HG02943 (cell line): ENCODE data around the gene MRPL20.

Source experiments
- ATAC-seq: cut with Tn5 transposase; IDR thresholded peaks from one replicate; pipeline ENCODE4 v1.9.1; 2021; ENCODE audit warnings: mild to moderate bottlenecking, low read depth, moderate library complexity; ENCODE audit not compliant: unreplicated experiment

The MRPL20 gene

GRCh38 chr1:1366699-1367066 lies 40.4 kb downstream of the MRPL20 start:
- no peak for ATAC-seq

DNA sequence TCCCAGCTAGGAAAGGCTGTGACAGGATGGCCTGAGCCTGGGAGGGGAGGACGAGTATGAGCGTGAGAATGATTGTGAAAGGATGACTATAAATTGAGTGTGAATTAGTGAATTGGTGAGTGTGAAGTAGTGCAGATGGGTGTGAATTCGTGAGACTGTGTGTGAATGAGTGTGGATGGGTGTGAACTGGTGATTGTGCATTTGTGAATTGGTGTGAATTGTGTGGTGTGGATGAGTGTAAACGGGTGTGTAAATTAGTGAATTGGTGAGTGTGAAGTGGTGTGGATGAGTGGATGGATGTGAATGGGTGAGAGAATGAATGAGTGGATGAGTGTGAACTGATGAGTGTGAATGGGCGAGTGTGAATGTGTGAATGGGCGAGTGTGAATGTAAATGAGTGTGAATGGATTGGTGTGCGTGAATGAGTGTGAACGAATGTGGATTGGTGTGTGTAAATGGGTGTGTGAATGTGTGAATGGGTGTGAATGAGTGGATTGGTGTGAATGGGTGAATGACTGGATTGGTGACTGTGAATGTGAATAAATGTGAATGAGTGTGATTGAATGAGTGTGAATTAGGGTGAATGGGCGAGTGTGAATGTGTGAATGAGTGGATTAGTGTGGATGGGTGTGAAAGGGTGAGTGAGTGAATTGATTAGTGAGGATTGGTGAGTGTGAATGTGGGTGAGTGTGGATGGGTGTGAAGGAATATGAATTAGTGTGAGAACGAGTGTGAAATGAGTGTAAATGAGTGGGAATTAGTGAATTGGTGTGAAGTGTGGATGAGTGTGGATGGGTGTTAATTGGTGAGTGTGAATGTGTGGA lies 41.0 kb downstream of the MRPL20 start:
- no peak for ATAC-seq

GRCh38 chr1:1364266-1364665 lies 42.8 kb downstream of the MRPL20 start:
- ATAC-seq: no peak

- ATAC-seq: no peak
Observed at GRCh38 chr1:1361982-1362423, 45.1 kb downstream of the MRPL20 start.

- no peak for ATAC-seq
Observed at GRCh38 chr1:1361233-1361981, 45.7 kb downstream of the MRPL20 start.

GRCh38 chr1:1360506-1361169 lies 46.5 kb downstream of the MRPL20 start:
- no peak for ATAC-seq

GRCh38 chr1:1359664-1360468 lies 47.2 kb downstream of the MRPL20 start:
- ATAC-seq: no peak

- no peak for ATAC-seq
Observed at GRCh38 chr1:1359308-1359663, 47.8 kb downstream of the MRPL20 start.

DNA sequence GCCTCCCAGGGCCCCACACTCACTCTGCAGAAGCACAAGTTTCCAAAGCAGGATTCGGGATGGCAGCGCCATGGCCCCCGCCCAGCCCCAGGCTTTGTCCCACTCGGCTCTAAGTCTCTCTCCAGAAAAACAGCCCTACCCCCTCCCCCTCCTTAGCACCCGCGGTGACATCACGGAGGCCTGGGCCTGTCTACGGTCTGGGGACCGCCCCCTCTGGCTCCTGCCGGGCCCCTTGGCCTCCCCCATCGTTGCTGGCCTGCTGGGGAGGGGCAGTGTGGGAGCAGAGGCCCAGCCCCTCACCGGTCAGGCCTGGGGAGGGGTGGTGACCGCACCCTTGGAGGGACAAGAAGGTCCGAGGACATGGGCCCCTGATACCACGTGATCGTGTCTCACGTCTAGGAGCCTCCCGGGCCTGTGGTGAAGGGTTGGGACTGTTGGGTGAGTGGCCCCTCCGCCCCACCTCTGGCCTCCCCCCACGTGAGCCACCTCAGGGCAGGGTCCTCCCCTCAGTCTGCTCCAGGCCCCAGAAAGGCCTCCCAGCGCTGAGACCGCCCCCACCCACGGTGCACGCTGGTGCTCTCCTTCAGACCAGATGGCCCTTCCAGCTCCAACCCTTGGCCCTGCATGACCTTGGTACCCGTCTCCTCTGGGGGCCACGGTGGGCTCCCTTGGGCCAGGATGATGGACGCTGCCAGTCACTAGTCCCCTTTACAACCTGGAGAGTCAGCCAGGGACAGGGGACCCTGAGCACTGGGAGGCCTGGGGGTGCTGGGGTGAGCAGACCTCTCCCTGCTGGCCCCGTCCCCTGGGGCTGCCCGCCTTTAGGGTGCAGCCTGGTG lies 48.4 kb downstream of the MRPL20 start, which contains the start of gene MXRA8:
Gene MXRA8 (minus strand): TSS at position 123 of the 839 bp plus-strand sequence. CDS start 51 bp downstream, at position 72.
- ATAC-seq: no peak

DNA sequence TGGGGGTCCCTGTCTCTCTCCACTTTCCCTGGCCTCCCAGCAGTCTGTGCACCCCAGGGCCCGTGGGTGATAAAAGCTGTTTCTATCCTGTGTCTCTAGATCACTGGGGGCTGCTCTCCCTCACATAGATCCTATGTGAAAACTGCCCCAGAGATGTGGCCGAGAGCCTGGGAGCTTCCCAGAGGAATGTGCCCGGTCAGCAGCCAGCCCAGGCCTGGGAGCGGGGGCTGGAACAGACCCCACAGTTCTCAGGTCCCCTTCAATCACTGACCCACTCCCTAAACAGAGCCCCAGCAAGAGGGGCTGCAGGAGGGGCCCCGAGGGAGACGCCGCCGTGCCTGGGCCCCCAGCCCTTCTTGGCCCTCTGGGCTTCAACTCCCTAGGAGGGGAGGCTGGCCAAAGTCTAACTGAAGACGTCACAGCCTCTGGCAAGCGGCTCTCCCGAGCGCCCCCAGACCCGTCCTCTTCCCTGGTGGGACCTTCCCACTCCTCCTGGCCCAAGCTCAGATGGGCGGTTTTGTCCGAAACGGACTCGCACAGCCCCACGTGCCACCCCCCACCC lies 49.1 kb downstream of the MRPL20 start:
- ATAC-seq: no peak

DNA sequence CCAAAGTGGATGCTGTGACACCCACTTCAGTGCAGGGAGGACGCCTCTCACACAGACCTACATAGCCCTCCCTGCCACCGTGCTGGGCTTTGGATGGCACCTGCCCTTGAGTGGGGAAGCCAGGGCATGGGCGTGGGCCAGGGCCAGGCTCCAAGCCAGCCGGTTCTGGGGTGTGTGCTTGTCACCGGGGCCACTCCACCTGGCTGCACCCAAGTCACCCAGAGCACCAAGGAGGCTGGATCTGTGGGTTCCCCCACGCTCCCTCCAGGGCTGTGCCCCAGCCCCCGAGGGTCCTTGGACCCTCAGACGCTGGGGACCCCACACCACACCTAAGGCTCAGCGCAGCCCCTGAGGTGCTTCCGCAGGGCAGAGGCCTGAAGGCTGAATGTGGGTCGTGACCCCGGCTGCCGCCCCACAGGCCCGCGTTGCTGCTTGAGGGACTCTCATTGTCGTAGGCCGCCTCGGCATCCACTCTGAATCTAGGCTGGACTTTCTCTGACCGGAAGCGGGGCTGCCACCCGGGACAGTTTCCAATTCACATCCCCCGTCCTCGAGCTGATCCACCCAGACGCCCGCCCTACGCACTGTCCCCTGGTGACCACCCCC lies 50.2 kb downstream of the MRPL20 start:
- no peak for ATAC-seq

GRCh38 chr1:1356166-1356795 lies 50.8 kb downstream of the MRPL20 start:
- no peak for ATAC-seq

DNA sequence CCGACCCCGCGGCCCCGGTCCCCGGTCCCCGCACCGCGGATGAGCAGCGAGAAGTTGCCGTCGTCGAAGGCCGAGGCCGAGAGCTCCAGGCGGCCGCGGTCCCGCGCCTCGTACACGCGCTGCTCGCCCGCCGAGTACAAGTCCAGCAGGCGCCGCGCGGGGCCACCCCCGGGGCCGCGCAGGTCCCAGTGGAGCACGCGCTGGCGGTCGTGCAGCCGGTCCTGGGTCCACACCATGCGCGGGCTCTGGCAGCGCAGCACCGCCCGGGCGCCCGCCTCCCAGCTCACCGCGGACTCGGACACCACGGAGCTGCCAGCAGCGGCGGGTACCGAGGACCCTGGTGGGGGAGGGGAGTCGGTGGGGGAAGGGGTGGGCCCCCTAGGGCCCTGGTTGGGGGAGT lies 51.7 kb downstream of the MRPL20 start:
- ATAC-seq: no peak

DNA sequence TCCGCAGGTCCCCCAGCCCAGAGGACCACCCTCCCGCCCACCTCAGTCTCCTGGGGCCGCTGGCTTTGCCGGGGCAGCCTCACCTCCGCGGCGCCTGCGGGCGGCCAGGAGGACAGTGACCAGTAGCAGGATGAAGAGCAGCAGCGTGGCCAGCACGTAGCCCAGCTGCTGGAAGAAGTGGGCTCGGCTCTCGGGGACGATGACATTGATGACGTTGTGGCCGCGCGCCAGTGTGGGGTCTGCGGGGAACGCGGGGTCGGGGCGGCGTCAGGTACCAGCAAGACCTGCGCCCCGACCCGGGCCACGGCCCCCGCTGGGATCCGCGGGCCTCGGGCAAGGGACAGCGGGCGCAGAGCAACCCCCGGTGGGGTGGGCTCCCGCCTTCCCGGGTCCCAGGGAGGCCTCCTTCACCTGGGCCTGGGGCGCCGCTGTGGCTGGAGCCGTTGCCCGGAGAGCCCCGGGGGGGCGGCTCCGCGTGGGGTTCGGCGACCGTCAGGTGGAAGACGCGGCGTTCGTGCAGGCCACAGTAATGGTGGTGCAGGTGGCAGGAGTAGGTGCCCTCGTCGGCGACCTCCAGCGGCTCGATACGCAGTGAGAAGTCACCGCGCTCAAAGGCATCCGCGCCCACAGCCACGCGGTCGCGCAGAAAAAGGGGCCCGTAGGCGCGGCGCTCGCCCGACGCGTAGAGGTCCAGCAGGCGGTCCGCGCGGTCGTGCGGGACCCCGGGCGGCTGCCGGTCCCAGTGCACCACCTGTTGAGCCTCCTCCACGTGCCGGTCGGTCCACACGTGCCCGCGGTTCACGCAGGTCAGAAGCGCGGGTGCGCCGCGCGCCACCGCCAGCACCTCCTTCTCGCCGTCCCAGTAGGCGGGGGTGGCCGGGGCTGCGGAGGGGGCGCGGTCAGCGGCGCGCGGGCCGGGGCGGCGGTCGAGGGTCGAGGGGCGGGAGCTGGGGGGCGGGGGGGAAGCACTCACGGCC lies 52.5 kb downstream of the MRPL20 start:
- no peak for ATAC-seq

DNA sequence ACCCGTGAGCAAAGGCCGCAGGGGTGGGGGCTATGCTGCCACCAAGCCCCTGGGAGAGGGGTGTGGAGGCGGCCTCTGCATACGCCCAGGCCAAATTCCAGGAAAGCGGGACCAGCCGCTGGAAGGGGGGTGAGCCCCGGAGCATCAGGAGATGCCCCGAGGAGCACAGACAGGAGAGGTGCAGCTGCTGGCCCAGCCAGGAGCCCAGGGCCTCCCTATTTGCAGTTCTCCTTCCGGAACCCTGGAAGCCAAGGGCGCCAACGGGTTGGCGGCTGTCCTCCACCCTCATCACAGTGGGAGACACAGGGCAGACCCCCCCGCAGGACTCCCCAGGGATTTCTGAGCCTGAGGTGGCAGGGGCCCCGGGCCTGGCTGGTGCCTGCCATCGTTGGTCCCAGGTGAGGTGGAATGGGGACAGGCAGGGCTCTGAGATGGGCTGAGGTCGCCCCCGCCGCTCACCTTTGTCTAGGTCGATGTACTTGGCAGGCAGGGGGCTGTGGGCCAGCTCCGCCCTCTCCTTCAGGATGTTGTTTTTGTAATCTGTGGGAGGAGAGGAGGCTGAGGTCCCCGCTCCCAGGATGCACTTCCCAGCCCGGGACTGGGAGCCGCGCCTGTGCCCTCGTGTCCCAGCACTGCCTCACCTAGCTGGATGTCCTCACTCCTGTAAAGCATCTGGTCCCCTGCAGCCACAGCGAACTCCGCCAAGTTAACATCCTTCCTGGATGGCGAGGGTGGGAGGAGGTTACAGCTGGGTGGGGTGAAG lies 53.5 kb downstream of the MRPL20 start:
- no peak for ATAC-seq

- no peak for ATAC-seq
Observed at GRCh38 chr1:1352786-1353388, 54.2 kb downstream of the MRPL20 start.
